Endothelial cell of umbilical vein (primary cell): Measurements from ENCODE around the gene ELL2. TPM values are rescaled to one million over a fixed set of nuclear protein-coding genes. Genes with fewer than 3 reads are reported as not detected.

Source experiments
- BruUV-seq: library from RNA; stranded (reverse); fragments of 400-500 nt; replicated peaks from 2 replicates; lab custom pipeline; 2021; lab: Mats Ljungman, UMichigan
- CTCF ChIA-PET: fragments of 300-600, 350-600 bp; sonication (Branson Sonifier 250); formaldehyde crosslinking; loops from one replicate; lab custom pipeline; 2021; ENCODE audit warnings: antibody characterized with exemption, inconsistent platforms; lab: Charles Lee
- POLR2A ChIA-PET: fragments of 300-600, 350-600 bp; sonication (Branson Sonifier 250); formaldehyde crosslinking; loops from one replicate; lab custom pipeline; 2021; ENCODE audit warnings: antibody characterized with exemption, inconsistent platforms; lab: Charles Lee
- DNase-seq: peaks from one replicate; pipeline ENCODE4 v3.0.0-alpha.2; 2011; ENCODE audit warnings: low read depth, low spot score
- FAIRE-seq: peaks from 2 replicates; lab custom pipeline; 2011; peaks lifted over from hg19 to GRCh38; lab: Jason Lieb, UNC
- H2AFZ ChIP-seq: 2 replicates; pipeline ENCODE4 v1.6.0; 2012; ENCODE audit warnings: low read depth, low read length, control low read depth, inconsistent platforms
- H3K27ac ChIP-seq: 2 replicates; pipeline ENCODE4 v1.5.1; 2011; ENCODE audit warnings: low read depth, mild to moderate bottlenecking, control low read depth, low read length, moderate library complexity; ENCODE audit not compliant: insufficient read depth
- H3K27me3 ChIP-seq, 2 experiments: 2 replicates each; pipeline versions ENCODE4 v1.6.0 to v1.6.1; 2011; ENCODE audit warnings: low read length in 2 of 2, mixed read lengths in 1 of 2; ENCODE audit not compliant: control insufficient read depth in 2 of 2, insufficient read depth in 2 of 2
- H3K36me3 ChIP-seq, 2 experiments: 2 replicates in 1 of 2; 3 replicates in 1 of 2; pipeline ENCODE4 v1.5.1; 2011; ENCODE audit warnings: low read length in 2 of 2, mild to moderate bottlenecking in 1 of 2, moderate library complexity in 1 of 2; ENCODE audit not compliant: control insufficient read depth in 2 of 2, insufficient read depth in 2 of 2; ENCODE audit errors: extremely low read depth in 1 of 2
- H3K4me1 ChIP-seq: 3 replicates; pipeline ENCODE4 v1.5.1; 2011; ENCODE audit warnings: mild to moderate bottlenecking, low read length; ENCODE audit not compliant: control insufficient read depth, insufficient read depth; ENCODE audit errors: extremely low read depth
- H3K4me2 ChIP-seq: 2 replicates; pipeline ENCODE4 v1.6.1; 2011; ENCODE audit warnings: low read length, control low read depth, mixed read lengths; ENCODE audit not compliant: insufficient read depth
- H3K4me3 ChIP-seq, 3 experiments: fragments of 200-600 bp in 1 of 3; sonication (generic), shearing (Covaris generic) in 1 of 3; replicated peaks in 1 of 3; 2 replicates each; pipeline ENCODE4 v1.5.1; 2011 to 2016; ENCODE audit warnings: control low read depth in 3 of 3, low read length in 3 of 3, mild to moderate bottlenecking in 2 of 3, inconsistent platforms in 1 of 3, low read depth in 1 of 3, moderate library complexity in 1 of 3; ENCODE audit not compliant: insufficient read depth in 1 of 3
- H3K79me2 ChIP-seq: 2 replicates; pipeline ENCODE4 v1.6.0; 2012; ENCODE audit warnings: low read length, inconsistent platforms; ENCODE audit not compliant: control insufficient read depth, insufficient read depth
- H3K9ac ChIP-seq: replicated peaks from 2 replicates; pipeline ENCODE3; 2011; ENCODE audit warnings: low read length, control low read depth; ENCODE audit not compliant: insufficient read depth; ENCODE audit errors: extremely low read depth
- H3K9me1 ChIP-seq: replicated peaks from 3 replicates; pipeline ENCODE4 v1.6.0; 2011; ENCODE audit warnings: mild to moderate bottlenecking, low read length; ENCODE audit not compliant: control insufficient read depth, insufficient read depth; ENCODE audit errors: extremely low read depth
- H3K9me3 ChIP-seq: replicated peaks from 2 replicates; pipeline ENCODE4 v1.5.1; 2012; ENCODE audit warnings: low read length, inconsistent platforms; ENCODE audit not compliant: control insufficient read depth, insufficient read depth
- H4K20me1 ChIP-seq: replicated peaks from 2 replicates; pipeline ENCODE3; 2011; ENCODE audit warnings: mild to moderate bottlenecking, low read length; ENCODE audit not compliant: control insufficient read depth, insufficient read depth; ENCODE audit errors: extremely low read depth
- CTCF ChIP-seq, 2 donors: IDR thresholded peaks; 1 replicate in 1 of 2; 2 replicates in 1 of 2; pipeline ENCODE4 v1.5.1; 2011; ENCODE audit warnings: low read length in 2 of 2, mild to moderate bottlenecking in 2 of 2, moderate library complexity in 2 of 2, control low read depth in 1 of 2, inconsistent platforms in 1 of 2, low read depth in 1 of 2; ENCODE audit not compliant: insufficient read depth in 1 of 2; ENCODE audit errors: extremely low read depth in 1 of 2
- EZH2 ChIP-seq: IDR thresholded peaks from 2 replicates; pipeline ENCODE4 v1.6.1; 2012; ENCODE audit warnings: borderline replicate concordance, low read depth, mild to moderate bottlenecking, moderate library complexity, low read length, inconsistent platforms; ENCODE audit not compliant: severe bottlenecking
- FOS ChIP-seq: IDR thresholded peaks from 2 replicates; pipeline ENCODE4 v1.6.1; 2011; ENCODE audit warnings: mild to moderate bottlenecking, low read length, moderate library complexity, borderline replicate concordance; ENCODE audit not compliant: insufficient read depth
- GATA2 ChIP-seq: IDR thresholded peaks from 2 replicates; pipeline ENCODE4 v1.7.0; 2011; ENCODE audit warnings: low read depth, mild to moderate bottlenecking, moderate library complexity, mixed read lengths, low read length; ENCODE audit not compliant: insufficient read length, insufficient read depth
- JUN ChIP-seq: IDR thresholded peaks from 2 replicates; pipeline ENCODE4 v1.6.1; 2011; ENCODE audit warnings: borderline replicate concordance, low read depth; ENCODE audit not compliant: insufficient read length, insufficient read depth
- MYC ChIP-seq: IDR thresholded peaks from one replicate; pipeline ENCODE4 v1.6.1; 2011; ENCODE audit warnings: mild to moderate bottlenecking, low read depth, low read length
- POLR2A ChIP-seq: IDR thresholded peaks from 2 replicates; pipeline ENCODE4 v1.6.1; 2012; ENCODE audit warnings: low read depth, mild to moderate bottlenecking, control low read depth, low read length
- POLR2AphosphoS5 ChIP-seq: IDR thresholded peaks from 2 replicates; pipeline ENCODE4 v1.6.1; 2012; ENCODE audit warnings: low read depth, mild to moderate bottlenecking, control low read depth, low read length, moderate library complexity; ENCODE audit not compliant: insufficient read depth
- dilution Hi-C: fragments of 300-500 bp; cut with MboI; formaldehyde crosslinking; loops from one replicate; pipeline ENCODE4 v1.15.0; 2019; ENCODE audit warnings: low sequenced_read_pairs; ENCODE audit not compliant: extremely low pct_ligation_motif_present
- intact Hi-C: fragments of 100-400 bp; cut with micrococcal nuclease; formaldehyde crosslinking; loops from one replicate; pipeline ENCODE4 v1.10.0; 2022
- polyA plus RNA-seq, 4 experiments: library from polyadenylated mRNA; depleted of rRNA in 3 of 4; stranded (reverse) in 3 of 4; unstranded in 1 of 4; fragments of >200 nt; gene quantifications; 2 replicates each; pipeline versions ENCODE4 v1.2.1 to v1.2.3, GENCODE V29; 2011 to 2012; ENCODE audit warnings: missing spikeins in 1 of 4
- total RNA-seq: library from RNA; stranded (reverse); gene quantifications from 2 replicates; pipeline ENCODE4 v1.2.3, GENCODE V29; 2021
- TF ChIP-seq, protein P1 (sequence below): IDR thresholded peaks from 2 replicates; pipeline ENCODE4 v1.6.1; 2011; ENCODE audit not compliant: insufficient read depth, insufficient read length

ELL2 gene
- total and polyA plus RNA-seq, 2 donors (not counting 3 experiments of a cell fraction or from before 2014, with no cell fraction given): 6.8 to 26.0 TPM

DNA sequence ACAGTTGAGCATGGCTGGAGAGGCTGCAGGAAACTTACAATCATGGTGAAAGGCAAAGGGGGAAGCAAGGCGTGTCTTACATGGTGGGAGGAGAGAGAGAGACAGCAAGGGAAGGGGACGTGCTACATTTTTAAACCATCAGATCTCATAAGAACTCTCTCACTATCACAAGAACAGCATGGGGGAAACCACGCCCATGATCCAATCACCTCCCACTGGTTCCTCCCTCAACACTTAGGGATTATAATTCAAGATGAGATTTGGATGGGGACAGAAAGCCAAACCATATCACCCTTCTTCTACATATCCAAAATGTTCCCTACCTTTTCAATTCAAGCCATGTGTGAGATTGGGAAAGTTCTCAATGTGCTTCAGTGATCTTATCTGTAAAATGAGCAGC is 116.3 kb downstream of the ELL2 start:
- POLR2A ChIA-PET: no interaction called here
- CTCF ChIA-PET: interaction anchor here (1.4 to 14.6 kb wide), 4 partner anchors 62 to 200 kb away, joined by 4 to 201 read pairs (median 33); partner anchors contain the start of gene RFESD
- Histone ChIP-seq H3K4me3 (no peak overlapping the region), H3K36me3 (no peaks in the 10 kb centered on the region), H3K9me1 (no peaks in the 10 kb centered on the region), H3K27me3 (no peaks in the 10 kb centered on the region), H3K9ac (no peak overlapping the region), H3K27ac (no peak overlapping the region), H3K79me2 (no peaks in the 10 kb centered on the region), H4K20me1 (no peaks in the 10 kb centered on the region), H3K4me2 (no peak overlapping the region), H3K4me1 (no peaks in the 10 kb centered on the region), H3K9me3 (no peaks in the 10 kb centered on the region), H2AFZ (no peak overlapping the region)
- no peak for FAIRE-seq
- DNase-seq: no peak
- BruUV-seq: no TSS peak
- intact Hi-C loops (no loop called here), dilution Hi-C loops (loop anchor here (25.0 kb wide), 1 partner anchor 208 kb away; the partner anchor contains the start of gene RFESD)
- TF ChIP-seq FOS (no peak), EZH2 (no peak), POLR2A (no peak), GATA2 (no peak), JUN (no peak), MYC (no peak), POLR2AphosphoS5 (no peak), CTCF (IDR thresholded peaks at IDR 0.05; ENCODE audit: extremely low read depth in 1 of 2, insufficient read depth in 1 of 2, low read depth in 1 of 2, low read length in 2 of 2) (no peak)
- TF ChIP-seq, protein P1, sequence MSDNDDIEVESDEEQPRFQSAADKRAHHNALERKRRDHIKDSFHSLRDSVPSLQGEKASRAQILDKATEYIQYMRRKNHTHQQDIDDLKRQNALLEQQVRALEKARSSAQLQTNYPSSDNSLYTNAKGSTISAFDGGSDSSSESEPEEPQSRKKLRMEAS: no peak
